ENCODE measurements around the gene ERICH4. TPM values are rescaled to one million over a fixed set of nuclear protein-coding genes. Genes with fewer than 3 reads are reported as not detected.
"Not testable (repeated sequence)": the region's sequence is repeated elsewhere in the genome, so short reads cannot be mapped to it uniquely, and the experiment has no call there.

ERICH4 gene
- total RNA-seq, 1 donor from 2014 or later: not detected

DNA sequence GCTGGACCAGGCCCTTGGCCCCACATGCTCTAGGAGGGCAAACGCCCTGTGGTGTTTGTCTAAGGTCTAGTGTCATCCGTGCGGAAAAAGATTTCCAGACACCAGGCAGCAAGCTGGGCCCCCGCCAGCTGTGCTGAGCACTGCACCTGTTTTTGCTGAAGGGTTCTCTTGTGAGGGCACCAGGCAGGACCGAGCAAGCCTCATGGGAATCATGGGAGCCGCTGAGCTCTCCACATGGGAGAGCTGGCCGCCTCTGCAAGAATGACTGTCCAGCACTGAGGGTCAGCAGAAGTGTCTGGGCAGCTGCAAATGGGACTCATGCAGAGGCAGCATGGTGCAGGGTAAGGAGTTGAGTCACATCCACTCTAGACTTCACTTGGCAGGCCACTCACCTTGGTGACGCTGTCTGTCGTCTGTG lies 27.8 kb upstream of the ERICH4 start:
- ATAC-seq: peak; percentile 44

- peak; percentile 91 for ATAC-seq
Measured at GRCh38 chr19:41416194-41416674, 26.7 kb upstream of the ERICH4 start.

DNA sequence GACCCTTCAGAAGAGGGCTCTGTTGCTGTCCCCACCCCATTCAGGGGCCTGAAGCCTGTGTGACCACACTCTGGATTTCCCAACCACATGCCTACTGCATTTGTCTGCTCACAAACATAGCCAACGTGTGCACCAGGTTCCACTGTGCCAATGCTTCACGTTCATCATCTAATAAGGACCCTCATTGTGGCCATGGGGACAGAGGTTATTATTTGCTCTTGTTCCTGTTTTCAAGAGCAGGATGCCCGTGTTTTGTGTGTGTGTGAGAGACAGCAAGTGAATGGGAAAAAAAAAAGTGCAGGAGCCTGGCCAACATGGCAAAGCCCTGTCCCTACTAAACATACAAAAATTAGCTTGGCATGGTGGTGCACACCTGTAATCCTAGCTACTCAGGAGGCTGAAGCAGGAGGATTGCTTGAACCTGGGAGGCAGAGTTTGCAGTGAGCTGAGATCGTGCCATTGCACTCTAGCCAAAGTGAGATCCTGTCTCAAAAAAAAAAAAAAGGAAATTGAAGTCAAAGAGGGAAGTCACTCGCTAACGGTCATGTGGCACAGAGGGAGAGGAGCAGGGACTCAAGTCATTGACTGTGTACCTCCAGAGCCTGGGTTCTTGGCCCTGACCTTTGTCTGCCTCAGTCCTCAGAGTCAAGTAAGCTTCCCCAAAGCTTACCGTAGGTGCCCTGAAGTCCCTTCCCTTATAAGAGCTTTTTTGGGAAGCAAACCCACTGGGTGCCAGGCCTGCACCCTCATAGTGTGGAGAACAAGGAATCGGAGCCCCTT lies 22.7 kb upstream of the ERICH4 start:
- ATAC-seq: no peak

DNA sequence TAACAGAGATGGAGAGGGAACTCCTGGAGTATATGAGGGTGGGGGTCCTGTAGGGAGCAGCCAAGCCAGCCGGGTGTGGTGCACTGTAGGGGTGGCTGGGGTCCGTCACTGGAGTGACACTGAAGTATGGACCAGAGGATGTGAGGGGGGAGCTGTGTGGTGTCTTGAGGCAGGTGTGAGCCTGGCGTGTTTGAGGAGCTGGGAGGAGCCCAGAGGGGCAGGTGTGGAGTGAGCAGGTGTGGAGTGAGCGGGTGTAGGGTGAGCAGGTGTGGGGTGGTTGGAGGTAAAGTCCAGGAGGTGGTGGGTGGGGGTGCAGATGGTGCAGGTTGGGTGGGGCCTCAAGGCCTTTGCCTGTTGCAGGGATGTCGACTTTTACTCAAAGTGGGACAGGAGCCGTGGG lies 21.6 kb upstream of the ERICH4 start:
- ATAC-seq: peak; percentile 7

- no peak for ATAC-seq
Measured at GRCh38 chr19:41421973-41422372, 21.0 kb upstream of the ERICH4 start.

DNA sequence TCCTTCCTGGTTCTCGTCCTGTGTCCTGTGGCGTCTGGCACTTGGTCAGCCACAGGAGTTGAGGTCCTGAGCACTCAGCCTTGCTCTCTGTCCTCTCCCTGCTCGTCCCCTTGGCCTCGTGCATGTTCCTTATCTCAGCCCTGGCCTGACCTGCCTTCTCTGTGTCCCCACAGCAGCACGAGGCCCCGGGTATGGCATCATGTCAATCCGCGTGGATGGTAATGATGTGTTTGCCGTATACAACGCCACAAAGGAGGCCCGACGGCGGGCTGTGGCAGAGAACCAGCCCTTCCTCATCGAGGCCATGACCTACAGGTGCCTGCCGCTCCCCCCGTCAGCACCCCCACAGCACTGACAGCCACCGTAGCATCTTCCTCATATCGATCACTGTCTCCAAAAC lies 20.5 kb upstream of the ERICH4 start:
- no peak for ATAC-seq

DNA sequence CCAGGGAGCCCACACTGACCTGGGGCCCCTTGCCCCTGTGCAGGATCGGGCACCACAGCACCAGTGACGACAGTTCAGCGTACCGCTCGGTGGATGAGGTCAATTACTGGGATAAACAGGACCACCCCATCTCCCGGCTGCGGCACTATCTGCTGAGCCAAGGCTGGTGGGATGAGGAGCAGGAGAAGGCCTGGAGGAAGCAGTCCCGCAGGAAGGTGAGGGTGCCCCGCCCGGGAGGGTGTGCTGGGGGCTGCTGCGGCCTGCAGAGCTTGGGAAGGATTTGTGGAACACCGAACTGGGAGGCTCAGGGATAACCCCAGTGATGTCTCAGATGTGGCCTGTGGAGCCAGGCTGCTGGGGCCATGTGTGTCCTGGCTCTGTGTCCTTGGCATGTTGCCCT lies 20.0 kb upstream of the ERICH4 start:
- ATAC-seq: no peak

GRCh38 chr19:41424335-41425173 lies 18.4 kb upstream of the ERICH4 start:
- no peak for ATAC-seq

- no peak for ATAC-seq
Measured at GRCh38 chr19:41425174-41426115, 17.5 kb upstream of the ERICH4 start.

DNA sequence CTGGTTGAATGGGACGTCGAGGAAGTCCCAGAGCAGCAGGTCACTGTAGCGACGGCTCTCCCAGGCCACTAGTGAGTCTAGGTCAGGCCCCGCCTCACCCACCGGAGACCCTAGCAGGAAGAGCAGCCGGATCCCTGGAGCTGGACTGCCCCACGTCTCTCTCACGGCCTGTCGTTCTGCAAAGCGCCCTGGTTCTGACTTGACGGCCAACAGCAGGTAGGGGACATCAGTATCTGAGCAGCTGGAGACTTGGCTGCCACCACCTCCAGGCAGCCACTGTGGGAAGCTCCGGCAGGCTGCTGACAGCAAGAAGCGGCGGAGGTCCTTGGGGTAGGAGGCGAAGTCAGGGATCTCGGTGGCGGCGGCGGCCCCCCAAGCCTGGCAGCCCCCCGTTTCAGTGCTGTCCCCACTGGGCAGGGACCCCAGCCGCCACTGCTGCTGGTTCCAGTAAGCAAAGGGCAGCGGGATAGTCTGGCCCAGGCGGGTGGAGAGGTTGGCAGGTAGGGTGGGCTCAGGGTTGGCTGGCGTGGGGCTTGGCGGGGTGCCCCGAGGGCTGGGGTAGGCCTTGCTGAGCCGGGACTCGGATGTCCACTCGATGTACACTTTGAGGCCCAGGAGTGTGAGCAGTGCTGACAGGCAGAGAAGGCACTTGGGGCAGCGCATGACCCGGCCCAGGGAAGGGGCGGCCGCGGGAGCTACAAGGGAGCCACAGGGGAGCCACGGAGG lies 16.7 kb upstream of the ERICH4 start:
- ATAC-seq: peak; percentile 12

- peak; percentile 85 for ATAC-seq
Measured at GRCh38 chr19:41426952-41427646, 15.9 kb upstream of the ERICH4 start, which contains the start of gene B3GNT8. Gene B3GNT8, minus strand, starts transcription at chr19:41427374. Its CDS starts 596 bp downstream, at chr19:41426778.

DNA sequence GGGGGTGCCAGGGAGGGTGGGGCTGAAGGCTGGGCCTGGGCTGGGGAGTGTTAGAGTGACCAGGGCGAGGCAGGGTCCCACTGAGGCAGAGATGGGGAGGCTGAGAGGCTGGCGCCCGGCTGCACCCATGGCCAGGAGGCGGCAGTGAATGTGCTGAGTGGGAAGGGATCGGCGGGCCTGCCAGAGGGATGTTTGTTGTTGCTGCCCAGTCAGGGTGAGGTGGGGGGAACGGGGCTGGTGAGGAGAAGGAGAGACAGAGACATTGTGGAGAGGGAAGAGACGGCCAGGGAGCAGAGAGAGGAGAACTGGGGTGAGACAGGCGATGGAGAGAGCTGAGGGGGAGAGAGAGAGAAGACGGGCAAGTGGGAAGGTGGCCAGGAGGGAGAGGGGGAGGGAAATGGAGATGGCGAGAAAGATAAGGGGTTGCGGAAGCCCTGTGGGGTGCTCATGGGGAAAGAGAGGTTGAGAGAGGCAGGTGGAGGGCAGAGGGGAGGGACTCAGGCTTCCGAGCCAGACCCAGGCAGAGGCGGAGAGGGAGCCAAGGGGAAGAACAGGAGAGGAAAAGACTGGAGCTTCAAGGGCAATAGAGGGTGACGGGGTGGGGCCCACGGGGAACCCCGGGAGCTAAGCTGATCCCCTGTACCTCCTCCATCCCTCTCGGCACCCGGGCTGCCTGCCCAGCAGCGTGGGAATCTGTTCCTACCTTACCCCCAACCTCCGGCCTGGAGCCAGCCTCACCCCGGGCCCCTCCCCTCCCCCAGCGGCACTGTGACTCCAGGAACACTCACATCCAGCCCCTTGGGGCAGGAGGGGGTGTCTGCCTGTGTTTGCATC lies 15.1 kb upstream of the ERICH4 start:
- ATAC-seq: peak; percentile 65

GRCh38 chr19:41428481-41428859 lies 14.5 kb upstream of the ERICH4 start:
- ATAC-seq: no peak

- ATAC-seq: no peak
Measured at GRCh38 chr19:41430922-41431321, 12.0 kb upstream of the ERICH4 start.

- no peak for ATAC-seq
Measured at GRCh38 chr19:41431426-41432386, 11.2 kb upstream of the ERICH4 start.

- no peak for ATAC-seq
Measured at GRCh38 chr19:41433171-41433570, 9.8 kb upstream of the ERICH4 start.

- ATAC-seq: no peak
Measured at GRCh38 chr19:41434450-41434849, 8.5 kb upstream of the ERICH4 start.

DNA sequence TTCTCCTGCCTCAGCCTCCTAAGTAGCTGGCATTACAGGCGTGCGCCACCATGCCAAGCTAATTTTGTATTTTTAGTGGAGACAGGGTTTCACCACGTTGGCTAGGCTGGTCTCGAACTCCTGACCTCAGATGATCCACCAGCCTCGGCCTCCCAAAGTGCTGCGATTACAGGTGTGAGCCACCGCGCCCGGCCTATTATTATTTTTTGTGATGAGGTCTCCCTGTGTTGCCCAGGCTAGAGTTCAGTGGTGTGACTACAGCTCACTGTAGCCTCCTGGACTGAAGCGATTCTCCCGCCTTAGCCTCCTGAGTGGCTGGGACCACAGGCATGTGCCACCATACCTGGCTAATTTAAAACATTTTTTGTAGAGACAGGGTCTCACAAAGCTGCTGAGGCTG lies 7.6 kb upstream of the ERICH4 start:
- not testable (repeated sequence) for ATAC-seq

Data from esophagus mucosa (tissue), 1 donor.